NCI-H187 (cell line): ENCODE measurements around the gene EIF4E2.
"Not testable (repeated sequence)": the region's sequence is repeated elsewhere in the genome, so short reads cannot be mapped to it uniquely, and the experiment has no call there.

Source experiments
- DNase-seq, 2 experiments: peaks; one replicate each; lab custom pipeline; 2025; lab: John Stamatoyannopoulos, UW

Gene EIF4E2

DNA sequence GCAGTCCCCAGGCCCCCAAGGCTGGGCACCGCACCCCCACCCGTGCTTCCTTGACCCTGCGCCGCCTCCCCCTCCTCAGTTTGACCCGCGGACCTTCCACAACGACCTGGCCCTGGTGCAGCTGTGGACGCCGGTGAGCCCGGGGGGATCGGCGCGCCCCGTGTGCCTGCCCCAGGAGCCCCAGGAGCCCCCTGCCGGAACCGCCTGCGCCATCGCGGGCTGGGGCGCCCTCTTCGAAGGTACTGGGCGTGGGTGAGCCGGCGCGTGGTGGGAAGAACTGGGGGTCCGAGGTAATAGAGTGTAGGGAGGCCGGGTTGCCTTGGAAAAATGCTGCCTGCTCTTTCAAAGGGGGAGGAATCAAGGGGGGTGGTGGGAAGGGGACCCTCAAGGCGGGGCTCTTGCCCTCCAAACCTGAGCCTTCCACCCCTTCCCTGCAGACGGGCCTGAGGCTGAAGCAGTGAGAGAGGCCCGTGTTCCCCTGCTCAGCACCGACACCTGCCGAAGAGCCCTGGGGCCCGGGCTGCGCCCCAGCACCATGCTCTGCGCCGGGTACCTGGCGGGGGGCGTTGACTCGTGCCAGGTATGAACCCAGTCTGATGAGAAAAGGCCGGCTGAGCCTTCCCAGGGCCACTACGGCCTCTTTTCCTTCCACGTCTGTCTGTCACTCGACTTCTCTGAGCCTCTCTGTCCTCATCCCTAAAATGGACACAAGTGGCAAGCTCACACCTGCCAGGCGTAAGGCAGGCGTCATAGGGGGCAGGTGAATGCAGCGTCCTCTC lies 27.7 kb upstream of the EIF4E2 start:
- DNase-seq = no peak

DNA sequence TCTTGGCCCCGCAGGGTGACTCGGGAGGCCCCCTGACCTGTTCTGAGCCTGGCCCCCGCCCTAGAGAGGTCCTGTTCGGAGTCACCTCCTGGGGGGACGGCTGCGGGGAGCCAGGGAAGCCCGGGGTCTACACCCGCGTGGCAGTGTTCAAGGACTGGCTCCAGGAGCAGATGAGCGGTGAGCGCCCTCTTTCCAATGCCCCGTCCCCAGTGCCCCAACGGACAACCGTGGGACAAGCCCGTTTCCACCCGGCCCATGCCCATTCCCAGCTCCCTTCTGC lies 27.1 kb upstream of the EIF4E2 start:
- no peak for DNase-seq

DNA sequence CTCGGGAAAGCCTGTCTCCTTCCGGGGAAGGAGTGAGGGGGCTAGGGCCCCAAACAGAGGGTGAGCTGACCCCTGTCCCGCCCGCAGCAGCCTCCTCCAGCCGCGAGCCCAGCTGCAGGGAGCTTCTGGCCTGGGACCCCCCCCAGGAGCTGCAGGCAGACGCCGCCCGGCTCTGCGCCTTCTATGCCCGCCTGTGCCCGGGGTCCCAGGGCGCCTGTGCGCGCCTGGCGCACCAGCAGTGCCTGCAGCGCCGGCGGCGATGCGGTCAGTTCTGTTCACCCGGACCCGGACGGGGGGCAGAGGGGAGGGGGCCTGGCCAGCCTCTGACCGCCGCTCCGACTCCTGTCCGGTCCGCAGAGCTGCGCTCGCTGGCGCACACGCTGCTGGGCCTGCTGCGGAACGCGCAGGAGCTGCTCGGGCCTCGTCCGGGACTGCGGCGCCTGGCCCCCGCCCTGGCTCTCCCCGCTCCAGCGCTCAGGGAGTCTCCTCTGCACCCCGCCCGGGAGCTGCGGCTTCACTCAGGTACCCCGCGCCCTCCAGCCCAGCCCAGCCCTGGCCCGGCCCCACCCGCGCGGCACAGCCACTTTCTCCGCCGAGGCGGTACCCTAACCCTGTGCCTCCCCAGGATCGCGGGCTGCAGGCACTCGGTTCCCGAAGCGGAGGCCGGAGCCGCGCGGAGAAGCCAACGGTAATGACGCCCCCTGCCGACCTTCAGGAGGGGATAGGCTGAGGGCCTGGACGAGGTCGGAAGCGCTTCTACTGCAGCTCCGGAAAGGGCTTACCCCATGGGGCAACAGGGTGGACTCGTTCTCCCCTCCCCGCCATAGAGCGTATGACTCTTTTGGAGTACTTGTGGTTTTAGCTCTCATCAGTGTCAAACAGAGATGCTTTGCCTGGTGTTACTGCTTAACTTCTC lies 26.5 kb upstream of the EIF4E2 start:
- DNase-seq = no peak

DNA sequence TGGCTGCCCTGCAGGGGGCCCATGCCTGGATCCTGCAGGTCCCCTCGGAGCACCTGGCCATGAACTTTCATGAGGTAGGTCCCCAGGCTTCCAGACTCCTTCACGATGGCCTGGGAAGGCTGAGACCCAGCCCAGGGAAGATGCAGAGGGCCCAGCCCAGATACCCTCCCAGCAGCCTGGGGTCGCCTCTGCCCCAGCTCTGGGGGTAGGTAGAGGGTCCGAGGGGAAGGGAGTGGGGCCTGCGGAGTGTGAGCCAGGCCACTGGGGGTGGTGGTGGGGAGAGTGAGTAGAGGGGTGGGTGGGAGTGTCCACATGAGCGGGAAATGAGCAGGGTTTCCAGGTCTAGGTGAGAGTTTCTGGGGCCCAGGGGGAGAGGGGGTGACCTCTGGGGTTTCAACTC lies 25.7 kb upstream of the EIF4E2 start:
- DNase-seq = no peak

DNA sequence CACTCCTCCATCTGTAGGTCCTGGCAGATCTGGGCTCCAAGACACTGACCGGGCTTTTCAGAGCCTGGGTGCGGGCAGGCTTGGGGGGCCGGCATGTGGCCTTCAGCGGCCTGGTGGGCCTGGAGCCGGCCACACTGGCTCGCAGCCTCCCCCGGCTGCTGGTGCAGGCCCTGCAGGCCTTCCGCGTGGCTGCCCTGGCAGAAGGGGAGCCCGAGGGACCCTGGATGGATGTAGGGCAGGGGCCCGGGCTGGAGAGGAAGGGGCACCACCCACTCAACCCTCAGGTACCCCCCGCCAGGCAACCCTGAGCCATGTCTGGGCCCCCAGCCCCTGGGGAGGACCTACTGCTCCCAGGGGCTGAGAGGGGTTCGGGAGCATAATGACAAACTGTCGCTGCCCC lies 25.3 kb upstream of the EIF4E2 start:
- DNase-seq = no peak

DNA sequence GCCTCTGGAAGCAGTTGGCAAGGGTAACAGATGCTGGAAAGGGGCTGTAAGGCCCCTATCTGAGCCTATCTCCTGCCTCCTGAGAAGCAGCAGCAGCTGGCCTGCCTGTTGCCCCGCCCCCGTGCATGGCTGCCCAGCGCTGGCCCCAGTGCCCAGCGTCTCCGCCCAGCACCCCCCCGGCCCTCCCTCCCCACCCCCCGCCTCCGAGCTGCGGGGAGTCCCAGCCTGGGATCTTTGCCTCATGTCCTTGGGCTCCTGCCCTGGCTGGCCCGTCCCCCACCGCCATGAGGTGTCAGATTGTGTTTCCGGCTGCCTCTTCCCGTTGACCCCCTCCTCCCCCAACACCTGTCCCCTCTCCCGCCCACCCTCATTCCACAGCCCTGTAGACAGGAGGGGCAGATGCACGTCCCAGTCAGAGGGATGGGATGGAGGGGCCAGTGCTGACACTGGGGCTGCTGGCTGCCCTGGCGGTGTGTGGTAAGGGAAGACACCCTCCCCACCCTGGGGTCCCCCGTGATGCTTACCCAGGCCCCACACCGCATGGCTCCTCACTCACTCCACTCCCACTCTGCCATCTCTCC lies 24.6 kb upstream of the EIF4E2 start, which contains the start of gene CHRND:
CHRND (plus strand) TSS at position 370 of the 581 bp plus-strand sequence; CDS start at position 426, 56 bp downstream.
- DNase-seq = no peak

DNA sequence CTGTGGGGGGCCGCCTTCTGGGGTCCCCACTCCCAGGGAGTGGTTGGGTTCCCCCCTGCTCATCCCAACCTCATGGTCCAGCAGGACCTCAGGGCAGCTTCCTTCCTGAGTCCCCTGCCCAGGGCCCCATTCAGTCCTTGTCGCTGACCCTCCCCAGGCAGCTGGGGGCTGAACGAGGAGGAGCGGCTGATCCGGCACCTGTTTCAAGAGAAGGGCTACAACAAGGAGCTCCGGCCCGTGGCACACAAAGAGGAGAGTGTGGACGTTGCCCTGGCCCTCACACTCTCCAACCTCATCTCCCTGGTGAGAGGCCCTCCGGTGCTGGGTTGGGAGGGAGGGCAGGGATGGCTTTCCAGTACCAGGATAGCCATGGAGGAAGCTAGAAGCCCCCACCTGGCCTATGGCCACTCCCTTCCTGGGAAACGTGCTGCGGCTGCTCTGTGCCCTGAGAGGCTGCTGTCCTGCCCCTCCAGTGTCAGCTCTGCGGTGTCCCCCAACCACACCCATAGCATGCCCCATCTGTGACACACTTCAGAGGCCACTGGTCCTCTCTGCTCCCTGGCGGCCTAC lies 24.0 kb upstream of the EIF4E2 start:
- no peak for DNase-seq

DNA sequence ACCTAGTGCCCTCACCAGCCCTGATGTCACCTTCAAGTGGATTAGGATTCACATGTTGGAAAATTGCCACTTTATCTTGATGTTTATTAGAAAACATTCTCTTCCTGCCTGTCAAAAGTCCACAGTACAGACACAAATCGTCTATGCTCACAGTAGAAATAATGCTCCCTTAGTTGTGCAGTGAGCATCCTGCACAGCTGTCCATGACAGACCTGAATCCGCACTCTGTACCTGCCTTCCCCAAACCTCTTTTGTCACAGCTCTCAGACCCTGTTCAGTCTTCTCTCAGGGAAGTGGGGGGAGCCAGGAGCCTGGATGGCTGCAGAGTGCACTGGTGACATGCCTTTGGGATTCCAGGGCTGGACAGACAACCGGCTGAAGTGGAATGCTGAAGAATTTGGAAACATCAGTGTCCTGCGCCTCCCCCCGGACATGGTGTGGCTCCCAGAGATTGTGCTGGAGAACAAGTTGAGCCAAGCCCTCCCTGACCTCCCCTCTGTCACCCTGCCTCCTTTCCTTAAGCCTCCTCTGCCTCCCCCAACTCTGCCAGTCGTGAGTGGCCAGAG lies 22.5 kb upstream of the EIF4E2 start:
- no peak for DNase-seq

DNA sequence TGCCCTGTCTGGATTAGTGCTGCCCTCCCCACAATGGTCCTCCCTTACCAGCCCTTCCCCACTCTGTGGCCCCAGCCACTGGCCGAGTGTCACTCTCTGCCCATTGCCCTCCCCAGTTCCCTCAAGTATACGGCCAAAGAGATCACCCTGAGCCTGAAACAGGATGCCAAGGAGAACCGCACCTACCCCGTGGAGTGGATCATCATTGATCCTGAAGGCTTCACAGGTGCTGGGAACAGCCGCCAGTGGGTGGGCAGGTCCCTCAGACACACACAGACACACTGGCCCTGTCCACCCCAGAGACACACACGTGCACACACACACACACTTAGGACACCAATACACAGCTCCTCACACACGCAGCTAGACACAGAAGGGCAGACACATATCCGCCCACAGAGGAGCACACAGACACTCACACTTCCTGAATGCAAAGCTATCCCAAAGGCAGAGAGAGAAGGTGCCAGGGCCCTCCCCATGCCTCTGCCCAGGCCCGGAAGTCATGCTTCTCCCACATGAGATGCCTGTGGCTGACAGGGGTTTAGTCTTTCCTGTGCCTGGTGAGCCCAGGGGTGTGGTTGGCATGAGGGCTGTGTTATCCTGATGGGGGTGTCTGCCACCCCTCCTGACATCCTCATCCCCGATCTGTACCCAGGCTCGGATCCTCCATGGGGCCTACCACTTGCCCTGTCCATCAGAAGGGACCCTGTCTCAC lies 21.6 kb upstream of the EIF4E2 start:
- no peak for DNase-seq

DNA sequence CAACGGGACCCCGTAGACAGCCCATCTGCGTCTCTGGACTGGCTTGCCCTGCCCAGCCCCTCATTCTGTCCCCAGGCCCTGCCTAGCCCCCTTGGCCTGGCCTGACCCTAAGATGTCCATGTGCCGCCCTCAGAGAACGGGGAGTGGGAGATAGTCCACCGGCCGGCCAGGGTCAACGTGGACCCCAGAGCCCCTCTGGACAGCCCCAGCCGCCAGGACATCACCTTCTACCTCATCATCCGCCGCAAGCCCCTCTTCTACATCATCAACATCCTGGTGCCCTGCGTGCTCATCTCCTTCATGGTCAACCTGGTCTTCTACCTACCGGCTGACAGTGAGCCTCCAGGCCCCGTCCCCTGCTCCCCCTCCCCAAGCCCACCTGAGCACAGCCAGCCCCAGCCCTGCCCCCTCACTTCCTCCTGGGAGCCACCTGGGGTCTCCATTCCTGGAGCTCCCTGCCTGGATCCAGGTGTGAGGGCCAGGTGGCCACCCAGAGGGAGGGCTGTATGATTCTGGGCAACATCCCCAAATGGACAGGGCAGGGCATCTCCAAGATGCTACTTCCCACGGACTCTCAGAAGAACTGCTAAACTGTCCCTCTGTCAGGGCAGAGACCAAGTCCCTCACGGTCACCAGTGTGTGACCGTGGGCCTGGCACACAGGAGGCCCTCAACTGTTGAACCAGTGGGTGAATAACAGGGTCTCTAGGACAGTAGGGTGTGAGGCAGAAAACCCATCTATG lies 20.5 kb upstream of the EIF4E2 start:
- no peak for DNase-seq

DNA sequence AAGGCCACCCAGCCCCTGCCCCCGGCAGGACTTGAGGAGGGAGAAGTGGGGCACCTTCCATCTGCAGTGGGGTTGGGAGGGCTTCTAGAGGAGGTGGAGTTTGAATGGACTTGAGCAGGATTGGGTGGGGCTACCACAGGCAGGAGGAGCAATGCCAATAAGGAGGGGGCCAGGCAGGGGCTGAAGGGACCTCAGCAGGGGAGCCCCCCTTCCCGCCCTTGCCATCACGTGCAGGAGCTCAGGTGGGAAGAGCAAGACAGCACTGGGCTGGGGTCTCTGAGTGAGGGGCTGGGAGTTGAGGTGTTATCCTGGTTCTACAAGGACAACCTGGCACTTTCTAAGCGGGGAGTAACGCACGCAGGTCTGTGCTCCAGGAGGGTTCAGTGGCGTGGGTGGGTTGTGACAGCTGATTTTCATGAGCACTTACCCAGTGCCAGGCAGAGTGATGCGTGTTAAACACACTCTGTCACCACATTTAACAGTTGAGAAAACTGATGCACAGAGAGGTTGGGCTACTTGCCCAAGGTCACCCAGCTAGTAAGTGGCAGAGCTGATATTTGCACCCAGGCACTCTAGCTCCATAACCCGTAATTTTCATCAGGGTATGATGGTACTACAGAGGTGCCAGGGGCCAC lies 19.7 kb upstream of the EIF4E2 start:
- DNase-seq = no peak

DNA sequence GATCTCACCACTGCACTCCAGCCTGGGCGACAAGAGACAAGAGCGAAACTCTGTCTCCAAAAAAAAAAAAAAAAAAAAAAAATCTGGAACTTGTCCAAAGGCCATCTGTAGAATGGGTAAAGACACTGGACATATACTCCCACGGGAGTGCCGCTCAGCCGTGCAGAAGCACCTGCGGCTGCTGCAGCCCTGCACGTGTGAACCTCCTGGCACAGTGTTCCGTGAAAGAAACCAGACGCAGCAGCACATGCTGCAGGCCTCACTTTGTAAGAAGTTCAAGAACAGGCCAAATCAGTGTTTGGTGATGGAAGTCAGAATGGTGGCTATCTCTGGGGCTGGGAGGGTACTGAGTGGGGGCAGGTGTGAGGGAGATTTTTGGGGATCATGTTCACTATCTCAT lies 18.1 kb upstream of the EIF4E2 start:
- DNase-seq = no peak

DNA sequence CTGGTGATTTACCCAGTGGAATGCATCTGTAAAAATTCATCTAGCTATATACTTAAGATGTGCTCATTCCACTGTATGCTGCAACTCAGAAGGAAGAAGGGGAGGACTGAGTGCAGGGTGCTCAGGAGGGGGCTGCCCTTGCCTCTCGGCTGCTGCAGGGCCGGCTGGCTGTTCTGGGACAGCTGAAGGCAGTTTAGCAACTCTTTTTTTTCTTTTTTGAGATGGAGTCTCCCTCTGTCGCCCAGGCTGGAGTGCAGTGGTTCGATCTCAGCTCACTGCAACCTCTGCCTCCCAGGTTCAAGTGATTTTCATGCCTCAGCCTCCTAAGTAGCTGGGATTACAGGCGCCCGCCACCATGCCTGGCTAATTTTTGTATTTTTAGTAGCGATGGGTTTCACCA lies 17.7 kb upstream of the EIF4E2 start:
- not testable (repeated sequence) for DNase-seq

DNA sequence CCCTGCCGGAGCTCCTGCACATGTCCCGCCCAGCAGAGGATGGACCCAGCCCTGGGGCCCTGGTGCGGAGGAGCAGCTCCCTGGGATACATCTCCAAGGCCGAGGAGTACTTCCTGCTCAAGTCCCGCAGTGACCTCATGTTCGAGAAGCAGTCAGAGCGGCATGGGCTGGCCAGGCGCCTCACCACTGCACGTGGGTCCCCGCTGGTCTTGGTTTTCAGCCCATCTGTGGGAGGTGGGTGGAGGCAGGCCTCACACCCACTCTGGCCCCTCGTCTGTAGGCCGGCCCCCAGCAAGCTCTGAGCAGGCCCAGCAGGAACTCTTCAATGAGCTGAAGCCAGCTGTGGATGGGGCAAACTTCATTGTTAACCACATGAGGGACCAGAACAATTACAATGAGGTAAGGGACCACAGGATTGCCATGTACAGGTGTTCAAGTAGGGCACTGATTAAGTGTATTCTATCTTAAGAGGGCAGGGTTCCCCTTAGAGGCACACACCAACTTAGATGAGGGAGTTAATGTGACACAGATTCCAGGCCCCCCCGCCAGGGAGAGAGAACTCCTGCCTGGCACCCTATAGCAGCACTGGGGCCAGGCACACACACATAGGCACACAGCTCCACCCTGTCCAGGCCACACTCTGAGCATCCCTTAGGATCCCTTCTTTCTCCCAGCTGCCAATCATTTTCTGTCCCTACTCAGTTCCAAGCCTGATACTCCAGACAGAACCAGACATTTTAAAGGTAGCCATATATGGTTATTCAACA lies 16.4 kb upstream of the EIF4E2 start:
- DNase-seq = no peak

DNA sequence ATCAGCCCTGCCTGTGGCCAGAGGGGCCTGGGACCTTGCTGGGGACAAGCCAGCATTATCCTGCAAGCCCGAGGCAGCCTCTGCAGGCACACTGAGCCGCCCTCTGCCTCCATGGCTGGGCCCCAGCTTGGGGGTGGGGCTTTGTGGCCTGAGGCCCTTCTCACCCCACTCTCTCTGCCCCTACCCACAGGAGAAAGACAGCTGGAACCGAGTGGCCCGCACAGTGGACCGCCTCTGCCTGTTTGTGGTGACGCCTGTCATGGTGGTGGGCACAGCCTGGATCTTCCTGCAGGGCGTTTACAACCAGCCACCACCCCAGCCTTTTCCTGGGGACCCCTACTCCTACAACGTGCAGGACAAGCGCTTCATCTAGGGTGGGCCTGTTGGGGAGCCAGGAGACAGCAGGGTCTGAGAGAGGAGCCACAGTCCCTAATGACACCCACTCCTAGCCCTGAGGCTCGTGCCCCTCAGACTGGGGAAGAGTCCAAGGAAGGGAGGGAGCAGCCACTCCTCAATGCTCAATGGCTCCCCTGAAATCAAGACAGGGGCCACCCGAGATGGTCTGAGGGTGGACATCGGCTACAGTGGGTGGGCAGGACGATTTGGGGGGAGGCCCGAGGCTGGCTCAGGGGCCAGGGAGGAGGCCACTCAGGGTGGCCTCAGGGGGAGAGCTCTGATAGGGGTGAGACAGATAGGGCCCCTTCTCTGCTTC lies 15.4 kb upstream of the EIF4E2 start:
- no peak for DNase-seq

DNA sequence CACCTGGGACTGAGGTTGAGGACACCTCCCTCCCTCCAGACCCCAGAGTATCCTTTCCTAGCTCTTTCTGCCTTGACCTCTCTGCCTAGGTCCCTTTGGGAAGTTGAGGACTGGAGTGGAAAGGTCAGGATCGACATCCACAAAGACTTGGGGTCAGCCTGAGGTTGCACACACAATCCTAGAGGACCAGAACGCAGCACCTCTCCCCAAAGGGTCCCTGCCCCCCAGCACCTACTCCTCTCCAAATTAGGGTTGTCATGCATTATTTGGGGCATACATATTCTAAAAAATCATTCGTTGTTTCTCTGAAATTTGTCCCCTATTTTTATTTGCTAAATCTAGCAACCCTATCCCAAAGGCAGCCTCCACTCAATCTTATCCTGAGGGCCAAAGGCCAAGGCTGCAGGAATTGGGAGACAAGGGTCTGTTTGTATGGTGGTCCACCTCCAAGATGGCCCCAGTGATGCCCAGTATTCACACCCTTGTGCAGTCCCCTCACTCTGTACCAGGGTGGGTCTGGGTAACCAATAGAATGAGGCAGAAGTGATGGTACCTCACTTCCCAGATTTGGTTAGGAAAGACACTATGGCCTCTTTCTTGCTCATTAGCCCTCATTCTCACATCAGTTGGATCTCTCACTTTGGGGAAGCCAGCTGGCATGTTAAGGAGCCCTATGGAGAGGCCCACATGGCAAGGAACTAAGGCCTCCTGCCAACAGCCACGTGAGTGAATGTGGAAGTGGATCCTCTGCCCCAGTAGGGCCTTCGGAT lies 14.5 kb upstream of the EIF4E2 start:
- no peak for DNase-seq

DNA sequence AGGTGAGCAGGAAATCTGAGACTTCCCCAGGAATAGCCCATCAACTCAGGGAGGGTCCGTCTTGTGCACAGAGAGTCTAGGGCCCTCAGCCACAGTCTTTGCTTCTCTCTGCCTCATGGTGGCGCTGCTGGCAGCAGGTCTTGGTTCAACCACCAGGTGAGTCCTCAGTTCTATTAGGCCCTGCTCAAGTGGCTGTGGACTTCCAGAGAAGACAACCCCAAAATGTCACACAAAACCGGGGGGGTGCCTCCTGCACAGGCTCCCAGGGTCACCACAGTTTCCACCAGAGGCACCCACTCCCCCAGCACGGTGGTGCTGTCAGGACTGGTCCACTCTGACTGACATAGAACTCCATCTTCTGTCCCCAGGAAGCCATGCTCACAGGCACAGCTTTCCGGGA lies 13.4 kb upstream of the EIF4E2 start:
- no peak for DNase-seq

DNA sequence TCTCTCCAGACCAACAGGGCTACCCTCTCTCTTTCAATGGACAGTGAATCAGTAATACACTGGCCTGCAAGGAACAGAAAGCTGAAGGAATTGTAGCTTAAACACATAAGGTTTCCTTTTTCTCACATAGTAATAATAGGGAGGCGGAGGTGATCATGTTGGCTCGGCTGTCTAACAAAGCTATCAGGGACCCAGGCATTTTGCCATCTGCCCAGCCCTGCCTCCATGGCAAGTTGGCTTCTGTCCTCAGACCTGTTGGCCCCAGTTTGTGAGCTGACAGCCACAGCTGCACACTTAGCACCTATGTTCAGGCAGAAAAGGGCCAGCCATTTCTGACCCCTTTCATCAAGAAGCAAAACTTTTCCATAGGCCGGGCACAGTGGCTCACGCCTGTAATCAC lies 13.0 kb upstream of the EIF4E2 start:
- DNase-seq = no peak
